ENCODE data around the gene REX1BD. TPM values are rescaled to one million over a fixed set of nuclear protein-coding genes. Genes with fewer than 3 reads are reported as not detected.

Gene REX1BD
- total RNA-seq, 4 donors from 2014 or later: 29.7 to 295 (median 74.2) TPM

DNA sequence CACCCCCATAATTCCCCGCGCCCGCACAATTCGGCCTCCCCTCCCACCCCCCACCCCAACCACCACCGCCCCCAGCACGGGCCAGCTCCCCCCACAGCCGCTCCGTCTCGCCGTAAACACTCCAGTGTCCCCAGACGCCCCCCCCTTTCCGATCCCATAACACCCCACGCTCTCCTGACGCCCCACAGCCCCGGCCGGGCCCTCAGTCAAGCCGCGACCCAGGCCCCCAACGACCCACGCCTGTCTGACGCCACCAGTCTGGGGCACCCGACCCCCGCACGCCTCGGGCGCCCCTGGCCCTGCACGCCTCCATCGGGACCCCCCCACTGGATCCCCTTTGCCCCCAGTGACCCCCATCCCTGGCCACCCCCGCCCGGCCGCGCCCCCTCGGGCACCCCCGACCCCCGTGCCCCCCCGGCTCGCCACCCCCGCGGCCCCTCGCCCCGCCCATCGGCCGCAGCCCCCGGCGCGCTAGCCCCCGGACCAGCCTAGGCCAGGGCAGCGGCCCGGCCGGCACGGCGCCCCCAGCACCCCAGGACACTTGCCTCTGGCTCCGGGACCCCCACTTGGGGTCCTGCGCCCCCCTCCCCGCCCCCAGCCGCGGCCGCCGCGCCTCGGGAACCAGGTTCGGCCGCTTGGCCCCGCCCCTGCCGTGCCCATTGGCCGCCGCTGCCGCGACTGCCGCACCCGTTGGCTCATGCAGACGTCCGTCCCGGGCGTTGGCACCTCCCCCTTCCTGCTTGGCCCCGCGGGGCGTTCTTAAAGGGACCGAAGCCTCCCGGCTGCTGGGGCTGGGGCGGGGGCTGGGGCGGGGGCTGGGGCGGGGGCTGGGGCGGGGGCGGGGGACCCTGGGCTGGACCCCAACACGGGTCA, 45.4 kb upstream of the REX1BD start, which contains the start of gene FKBP8:
Gene FKBP8 (minus strand): TSS at position 633 of the 873 bp plus-strand sequence. CDS start 1,603 bp downstream, outside the sequence.
- Histone ChIP-seq H3K4me1 (peaks cover 0 to 6% of the 10 kb centered on the region in 2 donors), H3K36me3 (no peaks in the 10 kb centered on the region), H3K27ac (peak within 1 kb of the TSS; percentile 92 to 96), H3K27me3 (no peaks in the 10 kb centered on the region), H3K4me3 (peak within 1 kb of the TSS; percentile 71 to 100), H3K9me3 (no peaks in the 10 kb centered on the region)
- DNase-seq: peak; percentile 93 to 95
- intact Hi-C loops (cut with DNase I; ENCODE audit: low total_unique reads): no loop called here
- TF ChIP-seq POLR2A (IDR thresholded peaks at IDR 0.05): peak in 1 of 2 donors; percentile 29
- no peak for TF ChIP-seq CTCF (IDR thresholded peaks at IDR 0.05)

DNA sequence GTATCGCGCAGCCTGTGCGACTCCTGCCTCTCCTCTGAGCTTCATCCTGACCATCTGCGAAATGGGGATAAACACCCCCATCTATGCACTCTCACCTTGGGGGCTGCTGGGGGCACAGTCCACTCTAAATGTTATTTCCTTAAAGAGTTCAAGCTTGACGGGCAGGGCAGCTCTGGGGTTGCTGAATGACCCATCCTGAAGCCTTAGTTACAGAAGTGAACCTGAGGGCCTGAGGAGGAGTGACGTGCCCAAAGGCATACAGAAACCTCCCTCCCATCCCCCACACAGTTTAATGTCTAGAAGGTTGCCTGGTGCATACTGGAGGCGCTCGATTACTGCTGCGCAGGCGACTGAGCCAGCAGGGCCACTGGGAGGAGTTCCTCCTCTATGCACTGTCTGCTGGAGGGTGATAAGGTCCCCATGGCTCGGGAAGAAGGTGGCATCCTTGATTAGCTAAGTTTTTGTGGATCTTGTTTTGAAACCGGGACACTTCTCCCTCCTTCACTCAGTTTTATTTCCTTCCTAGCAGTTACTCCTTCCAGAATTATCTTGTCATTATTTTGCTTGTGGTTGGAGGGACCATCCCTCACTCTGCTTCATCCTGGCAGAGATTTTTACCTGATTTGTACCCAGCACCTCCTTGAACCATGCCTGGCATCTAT, 44.7 kb upstream of the REX1BD start:
- no peaks in the 10 kb centered on the region for H3K27me3 ChIP-seq
- no peaks in the 10 kb centered on the region for H3K36me3 ChIP-seq
- TF ChIP-seq CTCF (IDR thresholded peaks at IDR 0.05): no peak
- no peak for TF ChIP-seq POLR2A (IDR thresholded peaks at IDR 0.05)
- H3K9me3 ChIP-seq: no peaks in the 10 kb centered on the region
- H3K27ac ChIP-seq: peak overlapping the region; percentile 92 to 96
- H3K4me3 ChIP-seq: peak overlapping the region; percentile 71 to 100
- peaks cover 0 to 6% of the 10 kb centered on the region in 2 donors for H3K4me1 ChIP-seq
- peak in 1 of 2 donors; percentile 41 for DNase-seq
- intact Hi-C loops (cut with DNase I; ENCODE audit: low total_unique reads): no loop called here

DNA sequence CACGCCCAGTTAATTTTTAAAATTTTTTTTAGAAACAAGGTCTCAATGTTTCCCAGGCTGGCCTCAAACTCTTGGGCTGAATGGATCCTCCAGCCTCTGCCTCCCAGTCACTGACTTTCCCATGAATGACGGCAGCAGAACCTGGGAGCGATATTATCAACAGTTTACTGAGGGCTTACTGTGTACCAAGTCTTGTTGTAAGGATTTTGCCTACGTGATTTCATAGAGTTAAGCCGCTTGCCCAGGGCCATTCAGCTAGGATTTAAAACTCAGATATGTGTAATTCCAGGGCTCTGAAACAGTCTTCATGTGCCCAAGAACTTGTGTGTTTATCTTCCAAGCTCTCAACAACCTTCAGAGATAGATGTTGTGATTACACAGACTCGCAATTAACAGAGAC, 37.0 kb upstream of the REX1BD start:
- no peak for TF ChIP-seq CTCF (IDR thresholded peaks at IDR 0.05)
- no peaks in the 10 kb centered on the region for H3K9me3 ChIP-seq
- H3K4me1 ChIP-seq: no peaks in the 10 kb centered on the region
- H3K27ac ChIP-seq: no peak overlapping the region
- no peaks in the 10 kb centered on the region for H3K27me3 ChIP-seq
- intact Hi-C loops (cut with DNase I; ENCODE audit: low total_unique reads): no loop called here
- no peak overlapping the region for H3K4me3 ChIP-seq
- no peak for DNase-seq
- no peaks in the 10 kb centered on the region for H3K36me3 ChIP-seq

DNA sequence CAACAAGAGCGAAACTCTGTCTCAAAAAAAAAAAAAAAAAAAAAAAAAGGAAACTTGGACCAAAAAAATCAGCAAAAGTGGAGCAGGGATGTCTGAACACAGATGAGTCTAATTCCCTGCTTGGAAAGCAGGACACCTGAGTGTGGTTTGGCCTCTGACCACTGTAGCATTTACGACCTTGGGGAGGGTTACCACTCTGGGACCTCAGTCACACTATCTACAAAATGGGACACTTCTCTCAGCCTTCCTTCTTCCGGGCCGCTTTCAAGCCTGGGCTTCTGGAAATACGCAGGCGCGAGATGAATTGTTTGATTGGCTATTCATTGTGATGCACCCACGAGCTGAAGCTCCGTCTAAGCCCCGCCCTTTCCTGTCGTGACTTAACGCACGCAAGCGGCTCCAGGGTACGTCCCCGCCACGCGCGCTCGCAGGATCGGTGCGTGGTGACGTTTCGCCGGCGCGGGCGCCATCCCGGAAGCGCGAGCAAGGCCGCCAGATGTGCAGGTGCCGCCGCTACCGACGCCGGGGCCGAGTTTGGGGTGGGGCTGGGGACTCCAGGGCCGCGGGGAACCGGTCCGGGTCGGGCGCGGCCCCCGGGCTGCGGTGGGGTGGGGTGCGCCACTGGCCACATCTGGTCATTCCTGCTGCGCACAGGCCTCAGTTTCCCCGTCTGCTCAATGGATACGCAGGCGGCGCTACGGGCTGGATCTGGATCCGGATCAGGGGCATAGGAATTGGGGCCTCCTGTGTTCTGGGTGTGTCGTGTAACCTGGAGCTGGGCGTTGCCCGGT, 31.0 kb upstream of the REX1BD start, which contains the start of gene KXD1:
Gene KXD1 (plus strand): TSS at position 460 of the 791 bp plus-strand sequence. CDS start 4,187 bp downstream, outside the sequence.
- Histone ChIP-seq H3K4me1 (peaks cover 0 to 5% of the 10 kb centered on the region in 2 donors), H3K27ac (peak within 1 kb of the TSS; percentile 94 to 96), H3K36me3 (no peaks in the 10 kb centered on the region), H3K9me3 (no peaks in the 10 kb centered on the region), H3K27me3 (no peaks in the 10 kb centered on the region), H3K4me3 (peak within 1 kb of the TSS; percentile 62 to 86)
- DNase-seq: peak; percentile 96 to 98
- TF ChIP-seq POLR2A (IDR thresholded peaks at IDR 0.05) (peak; percentile 70 to 81), CTCF (IDR thresholded peaks at IDR 0.05) (no peak)
- intact Hi-C loops (cut with DNase I; ENCODE audit: low total_unique reads): no loop called here

Data from uterus (tissue), 4 donors.